ENCODE measurements around the gene POLR3G.

Gene POLR3G

DNA sequence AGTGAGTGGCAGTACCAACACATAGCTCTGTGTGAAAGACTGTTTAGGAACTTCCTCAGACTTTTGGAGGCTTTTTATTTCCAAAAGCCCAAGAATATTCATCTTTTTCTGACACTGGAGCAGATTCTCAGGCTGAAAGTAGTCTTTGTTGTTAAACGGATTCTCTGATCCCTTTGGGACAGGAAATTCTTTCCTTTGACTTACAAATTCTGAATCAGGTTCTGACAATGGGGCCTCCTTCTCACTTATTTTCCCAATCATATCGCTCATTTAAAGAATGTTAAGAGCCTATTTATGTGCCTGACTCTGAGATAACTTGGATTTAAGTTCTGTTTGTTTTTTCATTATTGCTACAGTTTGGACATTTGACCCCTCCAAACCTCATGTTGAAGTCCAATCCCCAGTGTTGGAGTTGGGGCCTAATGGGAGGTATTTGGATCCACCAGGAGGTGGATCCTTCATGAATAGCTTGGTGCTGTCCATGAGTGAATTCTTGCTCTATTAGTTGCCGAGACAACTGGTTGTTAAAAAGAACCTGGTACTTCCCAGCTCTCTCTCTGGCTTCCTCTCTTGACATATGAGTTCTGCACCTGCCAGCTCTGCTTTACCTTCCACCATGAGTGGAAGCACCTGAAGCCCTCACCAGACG, 79.8 kb downstream of the POLR3G start:
- DNase-seq: no peak

DNA sequence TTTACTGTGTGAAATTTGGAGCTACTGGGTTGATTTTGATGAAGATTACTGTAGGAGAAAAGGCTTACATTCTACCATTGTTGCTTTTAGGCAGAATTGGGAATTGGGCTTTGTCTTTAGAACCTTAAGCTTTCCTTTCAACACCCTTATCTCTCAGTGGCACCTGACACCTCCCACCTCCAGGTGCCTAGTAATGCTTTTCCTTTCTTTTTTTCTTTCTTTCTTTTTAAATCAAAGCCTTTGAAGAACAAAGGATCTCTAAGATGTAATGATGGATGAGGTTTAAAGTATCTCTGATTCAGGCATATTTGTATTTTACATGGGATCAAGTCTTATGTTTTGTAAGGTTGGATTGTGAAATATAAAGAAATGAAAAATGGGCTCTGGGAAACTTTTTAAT, 81.0 kb downstream of the POLR3G start:
- no peak for DNase-seq

DNA sequence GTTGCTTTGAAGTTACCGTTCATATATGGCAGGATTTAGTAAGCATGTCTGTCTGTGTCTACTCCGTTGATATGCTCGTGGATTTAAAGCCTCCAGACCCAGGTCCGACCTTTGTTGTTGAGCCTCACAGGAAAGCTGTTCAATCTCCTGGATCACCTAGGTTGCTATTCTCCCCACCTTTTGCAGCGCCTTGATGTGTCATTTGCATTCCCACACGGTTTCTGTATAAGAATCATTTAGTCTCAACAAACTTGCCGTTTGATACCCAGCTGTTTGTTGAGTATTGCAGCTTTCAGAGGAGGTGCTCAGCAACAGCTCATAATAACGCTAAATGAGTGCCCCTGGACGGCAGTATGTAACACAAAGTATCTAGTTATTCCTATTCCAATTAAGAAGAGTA, 82.7 kb downstream of the POLR3G start:
- DNase-seq: peak; percentile 37

DNA sequence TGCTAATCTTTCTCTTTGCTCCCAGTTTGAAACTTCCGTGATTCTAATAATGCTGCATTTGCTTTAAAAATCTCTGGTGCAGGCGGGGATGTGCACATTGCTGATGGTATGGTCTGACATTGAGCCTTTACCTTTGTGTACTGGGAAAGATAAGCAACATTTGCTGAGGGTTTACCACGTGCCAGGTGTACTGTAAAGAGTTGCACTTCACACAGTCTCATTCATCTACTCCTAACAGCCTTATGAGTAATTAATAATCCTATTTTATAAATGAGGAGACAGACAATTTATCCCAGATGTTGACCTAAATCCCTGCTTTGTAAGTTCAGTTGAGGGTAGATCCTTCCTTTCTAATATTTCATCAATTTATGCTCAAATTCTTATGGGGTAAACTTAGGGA, 83.2 kb downstream of the POLR3G start:
- DNase-seq: peak; percentile 45

DNA sequence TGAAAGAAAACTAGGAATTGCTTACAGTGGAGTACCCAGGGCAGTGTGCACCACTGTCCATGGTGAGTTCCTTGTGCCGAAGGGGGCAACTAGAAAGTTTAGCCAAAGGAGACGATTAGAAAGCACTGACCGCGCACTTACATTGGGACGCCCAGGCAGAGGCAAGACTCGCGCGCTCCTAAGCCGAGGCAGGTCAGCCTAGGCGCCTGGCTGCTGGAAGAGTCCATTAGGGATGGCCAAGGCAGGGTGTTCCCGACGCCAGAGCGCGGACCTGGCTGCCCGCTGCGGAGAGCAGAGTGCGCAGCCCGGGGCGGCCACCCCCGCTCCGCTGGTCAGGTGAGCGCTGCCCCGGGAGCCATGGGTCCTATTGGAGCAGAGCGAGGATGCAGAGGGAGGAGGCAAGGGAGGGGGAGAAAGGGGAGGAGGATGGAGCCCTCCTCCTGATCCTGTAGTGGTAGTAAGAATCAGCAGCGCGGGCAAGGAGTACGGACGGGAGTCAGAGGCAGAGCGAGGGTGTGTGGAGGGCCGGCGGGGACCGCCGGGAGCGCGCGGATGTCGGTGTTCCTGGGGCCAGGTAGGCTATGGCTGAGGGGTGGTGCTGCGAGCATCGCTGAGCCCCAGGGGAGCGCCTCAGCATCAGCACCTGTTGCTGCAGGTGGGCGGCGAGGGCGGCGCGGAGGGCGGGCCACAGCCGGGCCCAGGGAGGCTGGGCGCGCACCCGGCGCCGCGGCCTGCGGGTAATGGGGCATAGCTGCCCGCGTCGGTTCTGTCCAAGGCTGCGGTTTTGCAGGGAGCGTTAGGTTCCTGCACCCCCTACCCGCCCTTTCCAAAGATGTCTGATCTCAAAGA, 83.9 kb downstream of the POLR3G start, which contains the start of gene ADGRV1:
TSS of gene ADGRV1 (plus strand) at position 454 of the 849 bp plus-strand sequence. CDS start at position 553, 99 bp downstream.
- DNase-seq: peak; percentile 95

DNA sequence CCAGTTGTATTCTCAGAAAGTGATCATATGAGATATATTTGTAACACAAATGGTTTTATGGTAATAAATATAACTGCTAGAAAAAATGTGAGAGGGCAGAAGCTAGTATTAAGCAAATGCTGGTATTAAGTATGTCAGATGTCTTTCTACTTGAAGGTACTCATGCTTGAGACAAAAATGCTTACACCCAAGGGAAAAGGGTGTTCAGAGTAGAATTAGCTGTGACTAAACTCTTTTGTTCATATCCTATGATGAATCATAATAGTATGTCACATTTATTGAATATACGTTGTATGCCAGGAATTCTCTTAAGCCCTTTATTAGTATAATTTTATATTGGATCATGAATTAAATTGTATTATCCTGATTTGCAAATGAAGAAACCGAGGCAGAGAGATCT, 86.1 kb downstream of the POLR3G start:
- no peak for DNase-seq

DNA sequence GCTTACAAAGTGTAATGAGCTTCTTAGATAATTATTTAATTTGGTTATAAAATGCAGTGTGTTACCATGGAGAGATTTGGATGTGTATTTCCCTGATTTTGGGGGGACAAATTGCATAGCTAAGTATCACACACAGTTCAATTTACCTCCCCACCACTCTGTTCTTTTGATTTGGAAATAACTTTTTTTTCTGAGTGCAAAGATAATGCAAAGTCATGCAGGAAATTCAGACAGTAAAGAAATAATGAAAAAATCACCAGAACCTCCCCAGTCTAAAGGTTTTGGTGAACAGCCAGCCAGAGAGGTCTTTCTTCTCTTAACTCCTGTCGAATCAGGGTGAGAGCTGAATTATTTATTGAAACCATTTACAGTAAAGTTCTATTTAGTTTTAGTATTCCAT, 87.1 kb downstream of the POLR3G start:
- DNase-seq: no peak

DNA sequence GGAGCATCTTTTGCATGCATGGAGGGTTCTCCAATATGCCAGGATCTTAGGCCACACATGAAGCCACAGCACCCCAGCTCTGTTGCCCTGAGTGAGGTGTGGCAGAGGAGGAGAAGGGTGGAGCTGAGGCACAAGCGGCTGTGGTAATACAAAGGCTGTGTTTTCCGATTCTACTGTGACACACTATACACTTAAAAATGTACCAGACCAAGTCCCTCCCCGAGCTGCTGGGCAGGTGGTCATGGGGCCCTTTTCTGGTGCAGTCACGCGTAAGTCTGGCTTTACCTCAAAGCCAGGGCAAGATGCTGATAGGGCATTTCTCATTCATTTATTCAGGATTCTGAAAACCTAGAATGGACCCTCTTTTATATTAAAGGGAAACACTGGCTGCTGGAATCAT, 87.7 kb downstream of the POLR3G start:
- DNase-seq: peak; percentile 35

DNA sequence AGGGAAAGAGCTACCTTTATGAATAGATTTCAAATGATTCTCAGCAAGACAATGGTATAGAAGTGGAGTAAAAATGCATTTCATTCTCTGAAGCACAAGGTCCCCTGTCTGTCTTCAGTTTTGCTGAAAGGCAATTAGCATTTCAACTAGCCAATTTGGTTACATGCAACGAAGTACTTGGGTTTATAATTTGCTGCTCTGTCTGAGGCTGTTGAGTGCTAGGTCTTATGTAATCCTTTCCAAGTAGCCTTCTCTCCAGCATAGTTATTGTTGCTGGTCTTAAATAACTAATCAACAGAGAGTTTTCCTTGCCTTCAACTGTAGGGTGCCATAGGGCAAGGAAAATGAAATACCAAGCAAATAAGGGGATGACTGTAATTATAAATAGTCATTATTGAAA, 88.4 kb downstream of the POLR3G start:
- DNase-seq: no peak
